ENCODE measurements around the gene CUTA.

The CUTA gene

DNA sequence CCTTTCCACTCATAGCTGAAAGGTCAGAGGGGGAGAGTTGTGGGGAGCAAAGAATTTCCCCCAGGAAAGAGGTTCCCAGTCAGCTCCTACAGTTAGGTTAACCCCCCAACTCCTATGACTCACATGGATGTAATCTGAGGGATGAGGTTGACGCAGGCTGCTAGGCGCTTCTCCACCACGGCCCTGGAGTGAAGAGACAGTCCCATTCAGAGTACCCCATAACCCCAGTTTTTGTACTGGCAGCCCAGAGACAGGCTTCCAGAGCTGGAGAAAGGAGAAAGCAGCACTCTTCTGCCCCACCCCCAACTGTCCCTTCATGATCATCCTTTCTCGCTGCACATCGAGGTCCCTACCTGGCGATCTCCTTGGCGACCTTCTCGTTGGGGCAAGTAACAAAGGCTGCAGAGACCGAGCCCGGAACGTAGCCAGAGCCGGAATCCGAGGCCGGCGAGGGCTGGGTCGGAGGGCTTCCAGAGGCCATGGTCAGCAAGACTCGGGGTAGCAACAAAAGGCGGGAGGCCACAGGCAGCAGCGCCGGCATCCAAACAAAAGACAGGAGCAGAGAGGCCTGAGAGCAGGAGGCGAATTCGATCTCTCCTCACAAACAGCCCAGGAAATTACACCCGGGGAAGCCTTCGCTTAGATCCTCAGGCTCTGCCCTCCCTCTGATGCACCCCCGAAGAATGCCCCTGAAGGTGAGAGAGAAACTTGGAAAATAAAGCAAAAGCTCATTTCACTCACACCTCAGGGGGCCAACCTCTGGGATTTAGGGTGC is 592 bp downstream of the CUTA start:
- TF ChIP-seq, protein P1, sequence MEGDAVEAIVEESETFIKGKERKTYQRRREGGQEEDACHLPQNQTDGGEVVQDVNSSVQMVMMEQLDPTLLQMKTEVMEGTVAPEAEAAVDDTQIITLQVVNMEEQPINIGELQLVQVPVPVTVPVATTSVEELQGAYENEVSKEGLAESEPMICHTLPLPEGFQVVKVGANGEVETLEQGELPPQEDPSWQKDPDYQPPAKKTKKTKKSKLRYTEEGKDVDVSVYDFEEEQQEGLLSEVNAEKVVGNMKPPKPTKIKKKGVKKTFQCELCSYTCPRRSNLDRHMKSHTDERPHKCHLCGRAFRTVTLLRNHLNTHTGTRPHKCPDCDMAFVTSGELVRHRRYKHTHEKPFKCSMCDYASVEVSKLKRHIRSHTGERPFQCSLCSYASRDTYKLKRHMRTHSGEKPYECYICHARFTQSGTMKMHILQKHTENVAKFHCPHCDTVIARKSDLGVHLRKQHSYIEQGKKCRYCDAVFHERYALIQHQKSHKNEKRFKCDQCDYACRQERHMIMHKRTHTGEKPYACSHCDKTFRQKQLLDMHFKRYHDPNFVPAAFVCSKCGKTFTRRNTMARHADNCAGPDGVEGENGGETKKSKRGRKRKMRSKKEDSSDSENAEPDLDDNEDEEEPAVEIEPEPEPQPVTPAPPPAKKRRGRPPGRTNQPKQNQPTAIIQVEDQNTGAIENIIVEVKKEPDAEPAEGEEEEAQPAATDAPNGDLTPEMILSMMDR (IDR thresholded peaks at IDR 0.05) = no peak
- Histone ChIP-seq H3K4me3 (peak overlapping the region; percentile 74), H3K27ac (peak overlapping the region; percentile 86 to 95)
- peak; percentile 77 for DNase-seq (ENCODE audit: low spot score)

DNA sequence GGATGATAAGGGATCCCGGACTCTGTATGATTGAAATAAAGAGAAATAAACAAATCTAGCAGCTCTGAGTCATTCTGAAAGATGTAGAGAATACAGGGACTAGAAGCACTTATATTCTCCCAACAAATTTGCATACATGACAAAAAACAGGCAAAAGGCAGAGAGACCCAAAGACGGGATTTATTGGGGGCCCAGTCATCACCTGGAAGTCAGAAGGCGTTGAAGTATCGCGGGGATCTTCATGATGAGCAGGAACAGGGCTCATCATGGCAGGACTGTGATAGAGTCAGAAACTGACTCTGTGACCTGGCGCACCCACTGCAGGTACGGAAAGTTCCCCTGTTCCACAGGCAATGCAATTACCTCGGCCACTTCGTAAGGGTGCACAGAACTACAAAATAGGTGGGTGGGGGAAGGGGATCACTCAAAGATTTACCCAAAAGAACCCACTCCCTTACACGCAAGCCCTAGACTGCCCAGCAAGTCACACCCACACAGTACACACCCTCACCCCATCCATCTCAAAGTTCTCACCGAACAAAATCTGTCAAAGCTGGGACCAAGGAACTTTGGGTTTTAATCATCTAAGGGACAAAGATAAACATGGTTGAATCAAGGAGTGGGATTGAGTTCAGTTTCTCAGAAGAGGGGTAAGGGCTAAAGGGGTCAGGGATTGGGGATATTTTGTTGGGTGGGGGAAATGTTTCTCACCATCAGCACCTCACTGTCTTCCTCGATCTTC is 1.4 kb downstream of the CUTA start:
- H3K4me3 ChIP-seq = peak overlapping the region; percentile 74
- DNase-seq (ENCODE audit: low spot score) = no peak
- H3K27ac ChIP-seq = peak overlapping the region; percentile 86 to 95
- TF ChIP-seq, protein P1 (IDR thresholded peaks at IDR 0.05) = no peak

DNA sequence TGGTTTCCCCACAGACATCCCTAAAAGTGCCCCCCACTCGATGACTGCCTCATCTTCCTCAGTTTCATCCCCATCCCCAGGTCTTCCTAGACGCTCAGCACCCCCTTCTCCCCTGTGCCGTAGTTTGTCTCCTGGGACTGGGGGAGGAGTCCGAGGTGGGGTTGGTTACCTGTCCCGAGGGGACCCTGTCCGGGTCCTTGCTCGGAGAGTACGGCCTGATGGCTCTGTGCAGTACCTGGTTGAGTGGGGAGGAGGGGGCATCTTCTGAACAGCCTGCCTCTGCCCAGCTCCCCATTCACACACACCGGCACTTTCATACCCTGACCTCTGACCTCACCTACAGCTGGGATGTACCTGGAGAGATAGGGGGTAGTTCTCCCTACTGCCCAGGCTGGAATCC is 2.1 kb downstream of the CUTA start:
- Histone ChIP-seq H3K4me3 (no peak overlapping the region), H3K27ac (no peak overlapping the region)
- TF ChIP-seq, protein P1 (IDR thresholded peaks at IDR 0.05) = no peak
- no peak for DNase-seq (ENCODE audit: low spot score)

DNA sequence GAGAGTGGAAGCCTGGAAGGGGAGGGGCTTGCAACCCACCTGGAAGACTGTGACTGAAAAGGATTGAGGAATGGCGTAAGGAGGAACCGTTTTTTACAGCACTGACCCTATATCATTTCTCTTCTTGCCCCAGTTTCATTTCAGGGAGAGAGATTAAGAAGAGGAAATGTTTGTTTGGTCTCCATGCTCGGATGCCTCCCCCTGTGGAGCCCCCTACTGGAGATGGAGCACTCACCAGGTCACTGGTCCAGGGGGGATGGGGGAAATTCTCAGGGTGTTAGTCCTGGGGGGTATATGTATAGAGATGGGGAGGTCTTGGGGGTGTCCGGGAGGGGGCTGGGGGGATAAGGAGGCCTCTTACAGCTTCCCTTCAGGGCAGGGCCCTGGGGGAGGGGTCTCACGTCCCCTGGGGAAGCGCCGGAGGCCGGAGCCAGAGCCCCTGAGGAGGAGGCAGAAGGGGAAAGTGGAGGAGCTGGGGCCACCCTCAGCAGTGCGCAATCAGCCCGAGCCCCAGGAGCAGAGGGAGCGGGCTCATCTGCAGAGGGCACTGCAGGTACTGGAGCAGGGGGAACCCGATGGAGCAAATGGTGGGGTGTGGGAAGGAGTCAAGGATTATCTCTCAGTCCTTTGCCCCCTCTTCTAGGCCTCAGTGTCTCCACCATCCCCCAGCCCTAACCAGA is 3.2 kb downstream of the CUTA start:
- TF ChIP-seq, protein P1 (IDR thresholded peaks at IDR 0.05) = no peak
- no peak overlapping the region for H3K27ac ChIP-seq
- DNase-seq (ENCODE audit: low spot score) = no peak
- H3K4me3 ChIP-seq = no peak overlapping the region

DNA sequence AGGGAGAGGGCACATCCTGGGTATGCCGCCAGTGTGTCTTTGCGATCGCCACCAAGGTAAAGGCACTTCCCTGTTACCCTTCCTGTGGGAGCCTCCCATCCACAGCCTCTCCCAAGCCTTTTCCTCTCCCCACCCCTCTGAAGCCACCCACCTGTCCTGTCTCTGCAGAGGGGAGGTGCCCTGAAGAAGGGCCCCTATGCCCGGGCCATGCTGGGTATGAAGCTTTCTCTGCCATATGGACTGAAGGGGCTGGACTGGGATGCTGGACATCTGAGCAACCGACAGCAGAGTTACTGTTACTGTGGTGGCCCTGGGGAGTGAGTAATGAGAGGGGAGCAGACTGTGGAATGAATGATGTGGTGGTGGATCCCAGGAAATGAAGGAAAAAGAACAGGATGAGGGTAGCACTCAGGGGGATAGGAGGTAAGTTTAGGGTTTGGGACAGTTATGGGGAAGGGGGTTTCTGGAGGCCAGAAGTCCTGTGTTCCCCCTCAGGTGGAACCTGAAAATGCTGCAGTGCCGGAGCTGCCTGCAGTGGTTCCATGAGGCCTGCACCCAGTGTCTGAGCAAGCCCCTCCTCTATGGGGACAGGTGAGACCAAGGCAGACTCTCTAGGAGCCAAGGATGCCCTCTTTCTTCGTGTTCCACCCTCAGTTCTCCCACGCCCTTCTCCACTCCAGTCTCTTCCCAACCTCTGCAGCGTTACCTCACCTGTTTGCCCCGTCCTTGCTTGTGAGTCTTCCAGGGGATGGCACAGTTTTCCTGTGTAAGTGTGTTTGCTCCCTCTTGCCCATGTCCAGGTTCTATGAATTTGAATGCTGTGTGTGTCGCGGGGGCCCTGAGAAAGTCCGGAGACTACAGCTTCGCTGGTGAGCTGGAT is 4.4 kb downstream of the CUTA start:
- Histone ChIP-seq H3K27ac (peak overlapping the region in 1 of 2 donors; percentile 19), H3K4me3 (no peak overlapping the region)
- DNase-seq (ENCODE audit: low spot score) = no peak
- TF ChIP-seq, protein P1 (IDR thresholded peaks at IDR 0.05) = no peak

Data from coronary artery (tissue), 2 donors.